Ramos (cell line): ENCODE measurements around the gene CDX1.

Experiments used
- in situ Hi-C: fragments of 300-500 bp; cut with MboI; formaldehyde crosslinking; loops from one replicate; pipeline ENCODE4 v1.14.3; 2022; ENCODE audit warnings: low sequenced_read_pairs; ENCODE audit not compliant: unreplicated experiment

Gene CDX1

GRCh38 chr5:150180241-150181026 lies 13.9 kb downstream of the CDX1 start:
- in situ Hi-C loops, result no loop called here

GRCh38 chr5:150181027-150181426 lies 14.4 kb downstream of the CDX1 start:
- in situ Hi-C loops, result no loop called here

GRCh38 chr5:150181766-150182545 lies 15.4 kb downstream of the CDX1 start:
- in situ Hi-C loops, result no loop called here

GRCh38 chr5:150182774-150183173 lies 16.2 kb downstream of the CDX1 start:
- in situ Hi-C loops, result no loop called here

DNA sequence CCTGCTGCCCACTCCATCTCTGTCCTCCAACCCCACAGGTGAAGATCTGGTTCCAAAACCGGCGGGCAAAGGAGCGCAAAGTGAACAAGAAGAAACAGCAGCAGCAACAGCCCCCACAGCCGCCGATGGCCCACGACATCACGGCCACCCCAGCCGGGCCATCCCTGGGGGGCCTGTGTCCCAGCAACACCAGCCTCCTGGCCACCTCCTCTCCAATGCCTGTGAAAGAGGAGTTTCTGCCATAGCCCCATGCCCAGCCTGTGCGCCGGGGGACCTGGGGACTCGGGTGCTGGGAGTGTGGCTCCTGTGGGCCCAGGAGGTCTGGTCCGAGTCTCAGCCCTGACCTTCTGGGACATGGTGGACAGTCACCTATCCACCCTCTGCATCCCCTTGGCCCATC lies 16.9 kb downstream of the CDX1 start:
- in situ Hi-C loops, result no loop called here

DNA sequence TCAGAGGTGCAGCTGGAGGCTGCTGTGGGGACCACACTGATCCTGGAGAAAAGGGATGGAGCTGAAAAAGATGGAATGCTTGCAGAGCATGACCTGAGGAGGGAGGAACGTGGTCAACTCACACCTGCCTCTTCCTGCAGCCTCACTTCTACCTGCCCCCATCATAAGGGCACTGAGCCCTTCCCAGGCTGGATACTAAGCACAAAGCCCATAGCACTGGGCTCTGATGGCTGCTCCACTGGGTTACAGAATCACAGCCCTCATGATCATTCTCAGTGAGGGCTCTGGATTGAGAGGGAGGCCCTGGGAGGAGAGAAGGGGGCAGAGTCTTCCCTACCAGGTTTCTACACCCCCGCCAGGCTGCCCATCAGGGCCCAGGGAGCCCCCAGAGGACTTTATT lies 17.4 kb downstream of the CDX1 start:
- in situ Hi-C loops, result no loop called here

DNA sequence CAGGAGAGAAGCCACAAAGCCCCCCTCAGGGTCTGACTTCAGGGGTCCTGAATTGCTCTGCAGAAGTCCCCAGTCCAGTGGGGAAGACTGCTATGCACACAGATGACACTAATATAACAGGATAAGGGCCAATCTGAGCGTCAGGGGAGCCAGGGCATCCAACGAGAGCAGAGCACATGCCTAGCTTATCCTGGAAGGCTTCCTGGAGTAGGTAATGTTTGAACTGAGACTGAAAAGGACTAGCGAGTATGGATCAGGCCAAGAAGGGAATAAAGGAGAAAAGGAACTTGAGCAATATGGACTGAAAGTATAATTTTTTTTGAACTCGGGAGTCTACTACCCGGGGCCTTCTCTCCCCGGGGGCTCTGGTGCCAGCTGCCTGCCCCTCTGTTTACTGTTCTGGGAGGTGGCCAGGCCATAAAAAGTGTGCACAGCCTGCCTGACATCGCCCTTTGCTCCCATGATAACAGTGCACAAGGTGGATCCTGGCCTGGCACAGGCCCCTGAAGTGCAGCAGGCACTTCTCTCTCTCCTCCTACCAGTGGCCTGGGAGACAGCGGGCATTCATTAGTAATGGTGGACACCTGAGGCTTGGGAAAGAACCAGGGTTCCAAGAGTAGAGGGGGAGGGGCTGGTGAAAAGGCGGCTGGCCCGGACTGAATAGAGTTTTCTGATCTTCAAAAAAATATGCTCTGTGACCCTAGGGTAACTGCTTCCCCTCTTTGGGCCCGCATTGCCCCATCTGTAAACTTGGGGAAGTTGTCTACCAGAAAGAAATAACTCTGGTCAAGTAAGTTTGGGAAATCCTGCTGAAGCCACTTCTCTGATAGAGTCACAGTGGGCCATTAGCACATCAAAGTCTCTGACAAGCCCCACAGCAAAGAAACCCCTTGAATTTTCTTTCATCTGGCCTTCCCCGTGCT lies 18.7 kb downstream of the CDX1 start:
- in situ Hi-C loops, result no loop called here

- in situ Hi-C loops, result no loop called here
Observed at GRCh38 chr5:150186137-150186536, 19.6 kb downstream of the CDX1 start.

GRCh38 chr5:150186897-150187296 lies 20.3 kb downstream of the CDX1 start:
- in situ Hi-C loops, result no loop called here

- in situ Hi-C loops, result no loop called here
Observed at GRCh38 chr5:150188146-150188842, 21.7 kb downstream of the CDX1 start.

DNA sequence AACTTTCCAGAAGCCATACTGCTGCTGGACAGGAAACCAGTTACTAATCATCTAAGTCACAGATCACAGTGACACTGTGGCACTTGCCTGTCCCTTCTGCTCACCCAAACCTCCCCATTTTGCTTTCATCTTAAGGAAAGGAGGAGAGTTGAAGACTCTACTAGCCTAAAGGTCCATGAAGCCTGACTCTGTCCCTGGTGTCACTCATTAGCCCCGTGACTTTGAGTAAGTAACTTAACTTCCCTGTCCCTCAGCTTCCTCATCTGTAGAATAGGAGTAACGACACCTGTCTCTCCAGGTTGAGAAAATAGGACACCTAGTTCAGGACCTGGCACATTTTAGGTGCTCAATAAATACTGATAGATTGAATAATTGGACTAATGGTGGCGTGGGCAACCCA lies 22.7 kb downstream of the CDX1 start:
- in situ Hi-C loops, result no loop called here

GRCh38 chr5:150189728-150190502 lies 23.3 kb downstream of the CDX1 start, which contains the start of gene SLC6A7:
SLC6A7 (plus strand) TSS chr5:150190062; CDS start chr5:150190328, 266 bp downstream.
- in situ Hi-C loops, result no loop called here

GRCh38 chr5:150190503-150190979 lies 24.0 kb downstream of the CDX1 start:
- in situ Hi-C loops, result no loop called here

DNA sequence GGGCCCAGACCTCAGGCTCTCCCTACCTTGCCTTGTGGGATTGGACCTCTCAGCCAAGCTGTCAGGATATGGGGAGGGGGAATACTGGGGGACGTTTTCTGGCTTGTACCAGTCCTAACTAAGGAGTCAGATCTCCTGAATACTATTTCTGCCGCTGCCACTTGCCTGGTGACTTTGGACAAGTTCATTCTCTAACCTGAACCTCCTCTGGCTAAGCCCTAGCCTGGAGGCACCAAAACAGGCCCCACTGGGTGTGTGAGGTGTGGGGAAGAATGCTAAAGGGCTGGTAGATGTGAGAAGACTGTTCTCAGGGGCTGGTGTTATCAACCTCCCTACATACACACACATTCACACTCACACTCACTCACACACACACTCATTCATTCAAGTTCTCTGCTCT lies 24.4 kb downstream of the CDX1 start:
- in situ Hi-C loops, result no loop called here

DNA sequence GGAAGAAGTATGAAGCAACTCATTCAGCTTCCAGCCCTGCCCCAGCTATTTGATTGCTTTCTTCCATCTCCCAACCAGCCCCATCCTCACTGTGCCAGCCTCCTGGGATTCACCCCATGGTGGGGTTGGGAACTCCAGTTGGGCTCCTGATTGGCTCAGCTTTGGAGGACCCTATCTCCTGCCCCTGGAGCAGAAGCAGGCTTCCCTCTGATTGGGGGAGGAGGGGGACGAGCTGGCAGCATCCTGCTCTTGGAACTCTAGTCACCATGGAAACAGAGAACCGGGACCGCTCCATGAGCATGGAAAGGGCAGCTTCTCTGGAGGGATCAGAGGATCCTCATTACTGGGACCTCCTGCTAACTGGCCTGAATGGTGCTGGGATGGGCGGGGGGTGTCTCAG lies 25.9 kb downstream of the CDX1 start:
- in situ Hi-C loops, result no loop called here

DNA sequence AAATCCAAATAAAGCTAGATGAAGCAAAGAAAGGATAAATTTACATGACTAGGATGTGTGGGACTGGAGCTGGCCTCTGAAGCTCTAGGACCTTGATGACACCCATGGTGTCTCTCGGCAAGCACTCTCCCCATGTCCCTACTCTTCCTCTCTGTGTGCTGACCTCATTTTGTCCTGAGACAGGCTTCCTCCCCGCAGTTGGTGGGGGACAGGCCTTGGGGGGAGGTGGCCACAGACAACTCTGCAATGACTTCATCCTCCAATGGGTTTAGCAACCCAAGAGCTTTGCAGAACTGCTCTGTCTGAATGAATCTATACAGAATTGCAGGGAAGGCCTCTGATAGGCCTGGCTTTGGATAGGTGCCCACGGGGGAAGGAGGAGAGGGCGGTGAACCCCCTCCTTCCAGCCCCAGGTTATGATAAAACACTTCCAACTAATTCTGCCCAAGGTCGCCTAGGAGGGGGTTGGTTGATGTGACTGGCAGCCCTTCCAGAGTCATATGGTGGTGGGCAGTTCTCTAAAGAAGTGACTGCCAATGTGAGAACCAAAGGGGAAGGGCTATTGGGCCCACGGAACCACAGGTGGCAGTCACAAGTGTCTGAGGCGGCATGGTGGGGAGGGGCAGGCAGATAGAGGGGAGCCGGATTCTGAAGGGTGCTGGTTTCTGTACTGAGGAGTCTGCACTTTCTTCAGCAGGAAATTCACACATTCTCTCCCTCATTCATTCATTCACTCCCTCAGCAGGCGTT lies 29.3 kb downstream of the CDX1 start:
- in situ Hi-C loops, result no loop called here

GRCh38 chr5:150196514-150196913 lies 29.9 kb downstream of the CDX1 start:
- in situ Hi-C loops, result no loop called here

- in situ Hi-C loops, result no loop called here
Observed at GRCh38 chr5:150196986-150197385, 30.4 kb downstream of the CDX1 start.
